HepG2 (cell line): ENCODE data around the gene PFDN1. TPM values are rescaled to one million over a fixed set of nuclear protein-coding genes. Genes with fewer than 3 reads are reported as not detected.
A peak's percentile ranks its signal among the peaks of the same experiment; 100 is the strongest.

Source experiments
- ATAC-seq: fragments of 200-7000 bp; cut with Tn5 transposase; 3 replicates; pipeline ENCODE4 v1.9.1; 2020; ENCODE audit warnings: mild to moderate bottlenecking, moderate library complexity
- BruUV-seq: library from RNA; stranded (reverse); fragments of 400-500 nt; replicated peaks from 2 replicates; lab custom pipeline; 2021; lab: Mats Ljungman, UMichigan
- CTCF ChIA-PET: fragments of 300-600 bp; formaldehyde crosslinking; extraction: SDS; loops from one replicate; lab custom pipeline; 2021; ENCODE audit warnings: low total read pairs, inconsistent platforms, low intra/inter-chr PET ratio; lab: Yijun Ruan, JAX
- POLR2A ChIA-PET: fragments of 350-600 bp; sonication (Branson Sonifier 250); formaldehyde crosslinking; loops from one replicate; lab custom pipeline; 2020; ENCODE audit warnings: antibody characterized with exemption, inconsistent platforms; lab: Yijun Ruan, JAX
- DNase-seq: peaks from one replicate; pipeline ENCODE4 v3.0.0-alpha.2; 2015; ENCODE audit warnings: low spot score
- FAIRE-seq: peaks from 3 replicates; lab custom pipeline; 2011; peaks lifted over from hg19 to GRCh38; lab: Jason Lieb, UNC
- H2AFZ ChIP-seq: one replicate; pipeline ENCODE4 v1.6.1; 2011; ENCODE audit warnings: low read length, inconsistent platforms
- H3K27ac ChIP-seq: fragments of 300-600 bp; 3 replicates; pipeline ENCODE4 v1.8.0; 2011; ENCODE audit warnings: mixed run types, mild to moderate bottlenecking, mixed read lengths, low read length, inconsistent platforms; ENCODE audit not compliant: insufficient read depth; ENCODE audit errors: extremely low read length
- H3K27me3 ChIP-seq, 2 experiments: fragments of 200-600 bp in 1 of 2; 2 replicates in 1 of 2; 3 replicates in 1 of 2; pipeline versions ENCODE4 v1.6.0 to v1.8.0; 2011; ENCODE audit warnings: low read length in 2 of 2, mild to moderate bottlenecking in 2 of 2, moderate library complexity in 2 of 2, inconsistent platforms in 1 of 2; ENCODE audit not compliant: insufficient read depth in 2 of 2, control insufficient read depth in 1 of 2
- H3K36me3 ChIP-seq, 2 experiments: fragments of 200-600 bp in 1 of 2; replicated peaks in 1 of 2; 2 replicates in 1 of 2; 3 replicates in 1 of 2; pipeline versions ENCODE4 v1.5.1 to v1.8.0; 2011; ENCODE audit warnings: low read length in 2 of 2, inconsistent platforms in 1 of 2; ENCODE audit not compliant: insufficient read depth in 2 of 2, control insufficient read depth in 1 of 2
- H3K4me1 ChIP-seq: 2 replicates; pipeline ENCODE4 v1.5.1; 2012; ENCODE audit warnings: low read length, inconsistent platforms; ENCODE audit not compliant: insufficient read depth
- H3K4me2 ChIP-seq: 2 replicates; pipeline ENCODE4 v1.6.0; 2011; ENCODE audit warnings: low read depth, low read length, inconsistent platforms
- H3K4me3 ChIP-seq, 3 experiments: fragments of 200-600 bp in 1 of 3; sonication (generic), shearing (Covaris generic) in 1 of 3; replicated peaks in 1 of 3; 2 replicates each; pipeline ENCODE4 v1.5.1; 2011 to 2016; ENCODE audit warnings: low read length in 3 of 3, inconsistent platforms in 2 of 3, low read depth in 2 of 3, mild to moderate bottlenecking in 2 of 3, control low read depth in 1 of 3, mixed read lengths in 1 of 3; ENCODE audit not compliant: insufficient read depth in 1 of 3
- H3K79me2 ChIP-seq: one replicate; pipeline ENCODE4 v1.6.1; 2011; ENCODE audit warnings: low read length, inconsistent platforms; ENCODE audit not compliant: insufficient read depth
- H3K9ac ChIP-seq: 2 replicates; pipeline ENCODE4 v1.6.0; 2011; ENCODE audit warnings: mild to moderate bottlenecking, low read depth, low read length, inconsistent platforms; ENCODE audit not compliant: insufficient read depth
- H3K9me3 ChIP-seq: 2 replicates; pipeline ENCODE4 v1.5.1; 2012; ENCODE audit warnings: mild to moderate bottlenecking, low read length
- H4K20me1 ChIP-seq: 2 replicates; pipeline ENCODE4 v1.6.0; 2011; ENCODE audit warnings: inconsistent platforms, mild to moderate bottlenecking, low read length, moderate library complexity; ENCODE audit not compliant: insufficient read depth
- CEBPG ChIP-seq: IDR thresholded peaks from 2 replicates; pipeline ENCODE4 v1.6.1; 2016
- GATAD1 ChIP-seq: IDR thresholded peaks from 2 replicates; pipeline ENCODE4 v1.6.1; 2016; ENCODE audit warnings: missing genetic modification reagents, missing compliant biosample characterization
- MTF1 ChIP-seq: sonication (generic); formaldehyde crosslinking; IDR thresholded peaks from 2 replicates; pipeline ENCODE4 v1.5.0; 2020; ENCODE audit warnings: missing genetic modification reagents
- NR2F2 ChIP-seq: IDR thresholded peaks from 2 replicates; pipeline ENCODE4 v1.6.1; 2012; ENCODE audit warnings: low read depth, inconsistent platforms, borderline replicate concordance
- THAP11 ChIP-seq: IDR thresholded peaks from 2 replicates; pipeline ENCODE4 v1.6.1; 2016; ENCODE audit warnings: missing biosample characterization, missing genetic modification reagents
- ZBTB26 ChIP-seq: IDR thresholded peaks from 2 replicates; pipeline ENCODE4 v1.6.1; 2016; ENCODE audit warnings: missing compliant biosample characterization, missing genetic modification reagents, borderline replicate concordance
- ZBTB33 ChIP-seq: sonication (generic); formaldehyde crosslinking; IDR thresholded peaks from 2 replicates; pipeline ENCODE4 v1.4.0; 2020; ENCODE audit warnings: missing genetic modification reagents
- ZNF292 ChIP-seq: sonication (generic); formaldehyde crosslinking; IDR thresholded peaks from 2 replicates; pipeline ENCODE4 v1.8.1; 2022; ENCODE audit warnings: mild to moderate bottlenecking, low read depth, missing genetic modification reagents, borderline replicate concordance
- WGBS: methylation state at CpG from one replicate; pipeline ENCODE4 v1.1.6; 2017; ENCODE audit warnings: low lambda C conversion rate; 5-methylcytosine and 5-hydroxymethylcytosine counted together
- in situ Hi-C: cut with HindIII; loops from 2 replicates; pipeline ENCODE4 v1.10.0; 2017; ENCODE audit warnings: low pct_unique_long_range_greater_than_20kb; ENCODE audit not compliant: extremely low pct_ligation_motif_present
- intact Hi-C: fragments of 100-400 bp; cut with micrococcal nuclease; formaldehyde crosslinking; loops from one replicate; pipeline ENCODE4 v1.10.0; 2022; ENCODE audit not compliant: unreplicated experiment
- polyA plus RNA-seq, 8 experiments: library from polyadenylated mRNA; depleted of rRNA in 3 of 8; stranded (reverse) in 7 of 8; unstranded in 1 of 8; fragments of >200 nt; fragmentation: Illumina TruSeq in 4 of 8; extraction: Trizol in 4 of 8; gene quantifications; 2 replicates each; pipeline versions ENCODE4 v1.2.1 to v1.2.3, GENCODE V29; 2011 to 2016; ENCODE audit warnings: low read depth in 4 of 8, missing spikeins in 1 of 8, mixed read lengths in 1 of 8; ENCODE audit not compliant: insufficient read depth in 1 of 8
- total RNA-seq, 5 experiments: library from RNA; depleted of rRNA; stranded (reverse); fragments of >200 nt; fragmentation: Illumina TruSeq; extraction: Trizol; gene quantifications; 2 replicates each; pipeline ENCODE4 v1.2.3, GENCODE V29; 2016; ENCODE audit warnings: low read depth in 1 of 5

The PFDN1 gene
- total and polyA plus RNA-seq, 2 of the 13 experiments (the other 11 are each of a cell fraction or from before 2014, with no cell fraction given): 67.2 to 70.8 TPM

- Histone ChIP-seq H3K4me2 (no peak overlapping the region), H3K79me2 (peaks cover 25% of the 10 kb centered on the region), H3K4me3 (no peak overlapping the region), H3K36me3 (0 out of 5 replicates have a peak, but pooled peaks cover 0 to under 1% of the 10 kb centered on the region in 2 experiments), H3K4me1 (peaks cover 36% of the 10 kb centered on the region), H3K9ac (no peak overlapping the region), H3K9me3 (no peaks in the 10 kb centered on the region), H3K27me3 (no peaks in the 10 kb centered on the region; a peak in 1 of 5 replicates), H3K27ac (no peak overlapping the region), H4K20me1 (no peaks in the 10 kb centered on the region), H2AFZ (no peak overlapping the region)
- FAIRE-seq: no peak
- TF ChIP-seq GATAD1 (CRISPR knock-in tag) (no peak), ZNF292 (CRISPR knock-in tag) (no peak), MTF1 (CRISPR knock-in tag) (no peak), ZBTB26 (no peak), THAP11 (CRISPR knock-in tag) (no peak), NR2F2 (no peak)
- in situ Hi-C loops (no loop called here), intact Hi-C loops (no loop called here)
- CTCF ChIA-PET: no interaction called here
- BruUV-seq: no TSS peak
- 61% methylated on average over 1 of the region's 1 CpG for WGBS
- POLR2A ChIA-PET: no interaction called here
- no peak for ATAC-seq
- DNase-seq: no peak
Measured at GRCh38 chr5:140305471-140305870, 2.6 kb upstream of the PFDN1 start.

- Histone ChIP-seq H3K9me3 (no peaks in the 10 kb centered on the region), H3K4me2 (peak overlapping the region; percentile 97)
- FAIRE-seq: no peak
Measured at GRCh38 chr5:140303966-140304365, 1.1 kb upstream of the PFDN1 start.

More at GRCh38 chr5:140303966-140304365, 1.1 kb upstream of the PFDN1 start:
- in situ Hi-C loops: no loop called here
- DNase-seq (no peak), ATAC-seq (no peak)
- ChIA-PET CTCF (no interaction called here), POLR2A (interaction anchor here (1.5 kb wide), 1 partner anchor 98 kb away, joined by 3 read pairs; no protein-coding TSS in a partner anchor)
- Histone ChIP-seq H3K9ac (no peak overlapping the region), H4K20me1 (no peaks in the 10 kb centered on the region), H3K4me1 (peaks cover 44% of the 10 kb centered on the region), H3K79me2 (peaks cover 37% of the 10 kb centered on the region), H2AFZ (no peak overlapping the region), H3K27ac (no peak overlapping the region), H3K4me3 (no peak overlapping the region), H3K27me3 (no peaks in the 10 kb centered on the region; a peak in 1 of 5 replicates), H3K36me3 (peaks cover 3 to 9% of the 10 kb centered on the region in 2 experiments; a peak in 2 of 5 replicates)
- BruUV-seq: no TSS peak
- peak; percentile 53; the same call in 1 of the 2 replicates for TF ChIP-seq ZBTB33
- no peak for TF ChIP-seq CEBPG (CRISPR knock-in tag)
- intact Hi-C loops: loop anchor here (5.0 kb wide), 1 partner anchor 42 kb away; no protein-coding TSS in a partner anchor
- 84% methylated on average over 15 of the region's 15 CpGs for WGBS
